Activated CD4-positive, alpha-beta T cell treated with anti-CD3 and anti-CD28 coated beads, Interleukin-2, Interleukin-4, amounts not matched to agents 100 ng/mL and 50 ng/mL, durations not matched to agents 16 hours and 8 hours (primary cell): ENCODE results near the gene SIVA1.
A peak's percentile ranks its signal among the peaks of the same experiment; 100 is the strongest.

Experiments used
- DNase-seq: peaks from one replicate; pipeline ENCODE4 v3.0.0-alpha.2; 2020; ENCODE audit warnings: low spot score

The SIVA1 gene

GRCh38 chr14:104751539-104752422, 1.2 kb upstream of the SIVA1 start:
- DNase-seq: no peak

GRCh38 chr14:104752423-104752734, 568 bp upstream of the SIVA1 start:
- DNase-seq: no peak

GRCh38 chr14:104753528-104754212, 723 bp downstream of the SIVA1 start:
- no peak for DNase-seq

- DNase-seq: no peak
Measured at GRCh38 chr14:104754213-104754851, 1.4 kb downstream of the SIVA1 start.

GRCh38 chr14:104755621-104756020, 2.7 kb downstream of the SIVA1 start:
- DNase-seq: no peak

GRCh38 chr14:104756477-104757237, 3.7 kb downstream of the SIVA1 start:
- DNase-seq: no peak

GRCh38 chr14:104757238-104757585, 4.3 kb downstream of the SIVA1 start:
- DNase-seq: no peak

GRCh38 chr14:104757681-104758392, 4.9 kb downstream of the SIVA1 start:
- no peak for DNase-seq

GRCh38 chr14:104758981-104759969, 6.3 kb downstream of the SIVA1 start:
- DNase-seq: no peak

GRCh38 chr14:104765517-104765916, 12.6 kb downstream of the SIVA1 start:
- DNase-seq: no peak

- no peak for DNase-seq
Measured at GRCh38 chr14:104766256-104766862, 13.4 kb downstream of the SIVA1 start.

- DNase-seq: no peak
Measured at GRCh38 chr14:104766863-104767633, 14.1 kb downstream of the SIVA1 start.

GRCh38 chr14:104767634-104767918, 14.6 kb downstream of the SIVA1 start:
- DNase-seq: no peak

GRCh38 chr14:104768437-104769323, 15.7 kb downstream of the SIVA1 start:
- DNase-seq: peak; percentile 92

GRCh38 chr14:104769324-104770071, 16.6 kb downstream of the SIVA1 start:
- no peak for DNase-seq

GRCh38 chr14:104770072-104770579, 17.2 kb downstream of the SIVA1 start:
- no peak for DNase-seq

GRCh38 chr14:104770851-104771272, 17.9 kb downstream of the SIVA1 start:
- DNase-seq: no peak
